H9 (cell line): ENCODE measurements around the gene CD1E. TPM values are rescaled to one million over a fixed set of nuclear protein-coding genes. Genes with fewer than 3 reads are reported as not detected.
"Not testable (repeated sequence)": the region's sequence is repeated elsewhere in the genome, so short reads cannot be mapped to it uniquely, and the experiment has no call there.

Experiments used
- DNase-seq: peaks from one replicate; pipeline ENCODE4 v3.0.0-alpha.2; 2017
- H2AFZ ChIP-seq: one replicate; pipeline ENCODE4 v1.6.1; 2013; ENCODE audit warnings: mild to moderate bottlenecking, low read length, control low read depth, moderate library complexity
- H2AK5ac ChIP-seq: 2 replicates; pipeline ENCODE4 v1.6.1; 2013; ENCODE audit warnings: low read length, control low read depth, mixed read lengths; ENCODE audit not compliant: insufficient read length
- H2BK120ac ChIP-seq: one replicate; pipeline ENCODE4 v1.6.1; 2013; ENCODE audit warnings: low read depth, mild to moderate bottlenecking, low read length, control low read depth, inconsistent platforms; ENCODE audit not compliant: poor library complexity, severe bottlenecking
- H2BK12ac ChIP-seq: 2 replicates; pipeline ENCODE4 v1.6.1; 2013; ENCODE audit warnings: low read length, control low read depth, mixed read lengths, low read depth; ENCODE audit not compliant: insufficient read length
- H2BK15ac ChIP-seq: 2 replicates; pipeline ENCODE4 v1.6.1; 2013; ENCODE audit warnings: low read depth, low read length, control low read depth
- H2BK20ac ChIP-seq: one replicate; pipeline ENCODE4 v1.6.1; 2013; ENCODE audit warnings: low read depth, mild to moderate bottlenecking, low read length, control low read depth, inconsistent platforms; ENCODE audit not compliant: poor library complexity, severe bottlenecking
- H2BK5ac ChIP-seq: 2 replicates; pipeline ENCODE4 v1.6.1; 2013; ENCODE audit warnings: low read length, control low read depth, mixed read lengths; ENCODE audit not compliant: insufficient read length
- H3K14ac ChIP-seq: 2 replicates; pipeline ENCODE4 v1.6.1; 2013; ENCODE audit warnings: low read length, control low read depth; ENCODE audit not compliant: insufficient read depth
- H3K18ac ChIP-seq: 2 replicates; pipeline ENCODE4 v1.6.1; 2013; ENCODE audit warnings: low read depth, mild to moderate bottlenecking, mixed read lengths, low read length, control low read depth; ENCODE audit not compliant: insufficient read length
- H3K23ac ChIP-seq: 2 replicates; pipeline ENCODE4 v1.6.1; 2013; ENCODE audit warnings: low read length, control low read depth, mixed read lengths, low read depth; ENCODE audit not compliant: insufficient read length
- H3K23me2 ChIP-seq: 2 replicates; pipeline ENCODE4 v1.6.1; 2013; ENCODE audit warnings: low read depth, mild to moderate bottlenecking, mixed read lengths, low read length, control low read depth; ENCODE audit not compliant: insufficient read length, poor library complexity, severe bottlenecking
- H3K27ac ChIP-seq: 2 replicates; pipeline ENCODE4 v1.5.1; 2013; ENCODE audit warnings: low read length, control low read depth, mixed read lengths, low read depth; ENCODE audit not compliant: insufficient read length
- H3K27me3 ChIP-seq: 2 replicates; pipeline ENCODE4 v1.6.1; 2013; ENCODE audit warnings: low read length, control low read depth, inconsistent platforms; ENCODE audit not compliant: insufficient read depth
- H3K4ac ChIP-seq: 2 replicates; pipeline ENCODE4 v1.6.1; 2013; ENCODE audit warnings: low read depth, mild to moderate bottlenecking, control low read depth, inconsistent platforms, low read length, moderate library complexity
- H3K4me1 ChIP-seq: 2 replicates; pipeline ENCODE4 v1.6.1; 2013; ENCODE audit warnings: low read length, control low read depth, inconsistent platforms; ENCODE audit not compliant: insufficient read depth
- H3K4me2 ChIP-seq: 2 replicates; pipeline ENCODE4 v1.6.1; 2013; ENCODE audit warnings: low read length, control low read depth, mixed read lengths; ENCODE audit not compliant: insufficient read length, insufficient read depth
- H3K56ac ChIP-seq: 2 replicates; pipeline ENCODE4 v1.6.1; 2013; ENCODE audit warnings: low read depth, mild to moderate bottlenecking, mixed read lengths, low read length, control low read depth; ENCODE audit not compliant: insufficient read length
- H3K79me1 ChIP-seq: 2 replicates; pipeline ENCODE4 v1.6.1; 2013; ENCODE audit warnings: low read depth, mild to moderate bottlenecking, moderate library complexity, low read length, control low read depth, inconsistent platforms; ENCODE audit not compliant: insufficient read depth, poor library complexity, severe bottlenecking
- H3K79me2 ChIP-seq: 2 replicates; pipeline ENCODE4 v1.6.1; 2013; ENCODE audit warnings: low read length, control low read depth, inconsistent platforms; ENCODE audit not compliant: insufficient read depth
- H3K9ac ChIP-seq: 2 replicates; pipeline ENCODE4 v1.6.1; 2013; ENCODE audit warnings: low read length, control low read depth, mixed read lengths; ENCODE audit not compliant: insufficient read length; ENCODE audit errors: extremely low read depth
- H3K9me3 ChIP-seq: one replicate; pipeline ENCODE4 v1.6.1; 2013; ENCODE audit warnings: low read depth, low read length, inconsistent platforms; ENCODE audit not compliant: control insufficient read depth
- H3T11ph ChIP-seq: one replicate; pipeline ENCODE4 v1.6.1; 2013; ENCODE audit warnings: mild to moderate bottlenecking, low read length, control low read depth, inconsistent platforms
- H4K20me1 ChIP-seq: one replicate; pipeline ENCODE4 v1.6.1; 2013; ENCODE audit not compliant: control insufficient read depth, insufficient read length, insufficient read depth
- H4K5ac ChIP-seq: 2 replicates; pipeline ENCODE4 v1.6.1; 2013; ENCODE audit warnings: low read depth, mild to moderate bottlenecking, mixed read lengths, low read length, control low read depth; ENCODE audit not compliant: insufficient read length
- H4K8ac ChIP-seq: replicated peaks from 2 replicates; pipeline ENCODE4 v1.6.1; 2013; ENCODE audit warnings: low read length, control low read depth, mixed read lengths, low read depth; ENCODE audit not compliant: insufficient read length
- H4K91ac ChIP-seq: 2 replicates; pipeline ENCODE4 v1.6.1; 2013; ENCODE audit warnings: low read depth, mild to moderate bottlenecking, moderate library complexity, mixed read lengths, low read length, control low read depth; ENCODE audit not compliant: insufficient read length
- H3K27ac Mint-ChIP-seq, 3 experiments: 2 replicates in 2 of 3; 3 replicates in 1 of 3; pipeline ENCODE4 v1.8.0; 2020 to 2021; ENCODE audit warnings: mixed read lengths in 3 of 3, mild to moderate bottlenecking in 1 of 3, moderate library complexity in 1 of 3
- H3K27me3 Mint-ChIP-seq: 2 replicates; pipeline ENCODE4 v1.8.0; 2021; ENCODE audit warnings: low read depth, mild to moderate bottlenecking, moderate library complexity, mixed read lengths
- H3K36me3 Mint-ChIP-seq, 3 experiments: 2 replicates in 2 of 3; 3 replicates in 1 of 3; pipeline ENCODE4 v1.8.0; 2020 to 2021; ENCODE audit warnings: low read depth in 3 of 3, mixed read lengths in 3 of 3; ENCODE audit not compliant: insufficient read depth in 1 of 3
- H3K4me1 Mint-ChIP-seq, 2 experiments: 2 replicates each; pipeline ENCODE4 v1.8.0; 2020; ENCODE audit warnings: mixed read lengths in 2 of 2
- H3K4me3 Mint-ChIP-seq, 2 experiments: 2 replicates in 1 of 2; 3 replicates in 1 of 2; pipeline ENCODE4 v1.8.0; 2020 to 2021; ENCODE audit warnings: mild to moderate bottlenecking in 2 of 2, mixed read lengths in 2 of 2, moderate library complexity in 1 of 2
- H3K9me3 Mint-ChIP-seq, 2 experiments: 2 replicates in 1 of 2; 3 replicates in 1 of 2; pipeline ENCODE4 v1.8.0; 2020; ENCODE audit warnings: mild to moderate bottlenecking in 2 of 2, mixed read lengths in 2 of 2, moderate library complexity in 1 of 2
- WGBS: extraction: QIAGEN DNeasy Blood & Tissue Kit; methylation state at CpG from one replicate; pipeline ENCODE4 v1.1.7; 2013; ENCODE audit warnings: missing lambda C conversion rate, low lambda C conversion rate, mixed read lengths; ENCODE audit not compliant: insufficient read length; ENCODE audit errors: extremely low coverage; 5-methylcytosine and 5-hydroxymethylcytosine counted together
- total RNA-seq: library from RNA; stranded (reverse); gene quantifications from 2 replicates; pipeline ENCODE4 v1.2.1, GENCODE V29; 2021

Gene CD1E
- total RNA-seq, 1 experiment from 2014 or later = not detected

- not testable (repeated sequence) for H3K4me3 Mint-ChIP-seq, H2BK20ac ChIP-seq, H3K18ac ChIP-seq, H3K9ac ChIP-seq, H2AFZ ChIP-seq, H3K79me2 ChIP-seq, H2BK15ac ChIP-seq, H3K9me3 ChIP-seq, H3K4me1 ChIP-seq, H2BK12ac ChIP-seq, H2BK5ac ChIP-seq, H3K36me3 Mint-ChIP-seq, H3K79me1 ChIP-seq, DNase-seq, H3K27ac Mint-ChIP-seq, H3K4me1 Mint-ChIP-seq, H3K4ac ChIP-seq, H3K4me2 ChIP-seq, H3K23me2 ChIP-seq, H3K27ac ChIP-seq, H3T11ph ChIP-seq, H2AK5ac ChIP-seq, H4K8ac ChIP-seq, H3K27me3 Mint-ChIP-seq, H3K23ac ChIP-seq, H2BK120ac ChIP-seq, H4K20me1 ChIP-seq, H3K14ac ChIP-seq, H3K27me3 ChIP-seq, H4K91ac ChIP-seq, H4K5ac ChIP-seq, H3K56ac ChIP-seq
- H3K9me3 Mint-ChIP-seq = peaks cover 10 to 18% of the 10 kb centered on the region in 2 experiments
- WGBS = no CpG with 5 or more reads among the region's 24 CpGs
These were observed 4.7 kb upstream of the CD1E start for GRCh38 chr1:158348946-158349345.
